H9 (cell line): Measurements from ENCODE around the gene XNDC1N. TPM values are rescaled to one million over a fixed set of nuclear protein-coding genes. Genes with fewer than 3 reads are reported as not detected.

ENCODE experiments used
- DNase-seq: peaks from one replicate; pipeline ENCODE4 v3.0.0-alpha.2; 2017
- H2AFZ ChIP-seq: one replicate; pipeline ENCODE4 v1.6.1; 2013; ENCODE audit warnings: mild to moderate bottlenecking, low read length, control low read depth, moderate library complexity
- H2AK5ac ChIP-seq: 2 replicates; pipeline ENCODE4 v1.6.1; 2013; ENCODE audit warnings: low read length, control low read depth, mixed read lengths; ENCODE audit not compliant: insufficient read length
- H2BK120ac ChIP-seq: one replicate; pipeline ENCODE4 v1.6.1; 2013; ENCODE audit warnings: low read depth, mild to moderate bottlenecking, low read length, control low read depth, inconsistent platforms; ENCODE audit not compliant: poor library complexity, severe bottlenecking
- H2BK12ac ChIP-seq: 2 replicates; pipeline ENCODE4 v1.6.1; 2013; ENCODE audit warnings: low read length, control low read depth, mixed read lengths, low read depth; ENCODE audit not compliant: insufficient read length
- H2BK15ac ChIP-seq: 2 replicates; pipeline ENCODE4 v1.6.1; 2013; ENCODE audit warnings: low read depth, low read length, control low read depth
- H2BK20ac ChIP-seq: one replicate; pipeline ENCODE4 v1.6.1; 2013; ENCODE audit warnings: low read depth, mild to moderate bottlenecking, low read length, control low read depth, inconsistent platforms; ENCODE audit not compliant: poor library complexity, severe bottlenecking
- H2BK5ac ChIP-seq: 2 replicates; pipeline ENCODE4 v1.6.1; 2013; ENCODE audit warnings: low read length, control low read depth, mixed read lengths; ENCODE audit not compliant: insufficient read length
- H3K14ac ChIP-seq: 2 replicates; pipeline ENCODE4 v1.6.1; 2013; ENCODE audit warnings: low read length, control low read depth; ENCODE audit not compliant: insufficient read depth
- H3K18ac ChIP-seq: 2 replicates; pipeline ENCODE4 v1.6.1; 2013; ENCODE audit warnings: low read depth, mild to moderate bottlenecking, mixed read lengths, low read length, control low read depth; ENCODE audit not compliant: insufficient read length
- H3K23ac ChIP-seq: 2 replicates; pipeline ENCODE4 v1.6.1; 2013; ENCODE audit warnings: low read length, control low read depth, mixed read lengths, low read depth; ENCODE audit not compliant: insufficient read length
- H3K23me2 ChIP-seq: 2 replicates; pipeline ENCODE4 v1.6.1; 2013; ENCODE audit warnings: low read depth, mild to moderate bottlenecking, mixed read lengths, low read length, control low read depth; ENCODE audit not compliant: insufficient read length, poor library complexity, severe bottlenecking
- H3K27ac ChIP-seq: 2 replicates; pipeline ENCODE4 v1.5.1; 2013; ENCODE audit warnings: low read length, control low read depth, mixed read lengths, low read depth; ENCODE audit not compliant: insufficient read length
- H3K27me3 ChIP-seq: 2 replicates; pipeline ENCODE4 v1.6.1; 2013; ENCODE audit warnings: low read length, control low read depth, inconsistent platforms; ENCODE audit not compliant: insufficient read depth
- H3K4ac ChIP-seq: 2 replicates; pipeline ENCODE4 v1.6.1; 2013; ENCODE audit warnings: low read depth, mild to moderate bottlenecking, control low read depth, inconsistent platforms, low read length, moderate library complexity
- H3K4me1 ChIP-seq: 2 replicates; pipeline ENCODE4 v1.6.1; 2013; ENCODE audit warnings: low read length, control low read depth, inconsistent platforms; ENCODE audit not compliant: insufficient read depth
- H3K4me2 ChIP-seq: 2 replicates; pipeline ENCODE4 v1.6.1; 2013; ENCODE audit warnings: low read length, control low read depth, mixed read lengths; ENCODE audit not compliant: insufficient read length, insufficient read depth
- H3K56ac ChIP-seq: 2 replicates; pipeline ENCODE4 v1.6.1; 2013; ENCODE audit warnings: low read depth, mild to moderate bottlenecking, mixed read lengths, low read length, control low read depth; ENCODE audit not compliant: insufficient read length
- H3K79me1 ChIP-seq: 2 replicates; pipeline ENCODE4 v1.6.1; 2013; ENCODE audit warnings: low read depth, mild to moderate bottlenecking, moderate library complexity, low read length, control low read depth, inconsistent platforms; ENCODE audit not compliant: insufficient read depth, poor library complexity, severe bottlenecking
- H3K79me2 ChIP-seq: 2 replicates; pipeline ENCODE4 v1.6.1; 2013; ENCODE audit warnings: low read length, control low read depth, inconsistent platforms; ENCODE audit not compliant: insufficient read depth
- H3K9ac ChIP-seq: 2 replicates; pipeline ENCODE4 v1.6.1; 2013; ENCODE audit warnings: low read length, control low read depth, mixed read lengths; ENCODE audit not compliant: insufficient read length; ENCODE audit errors: extremely low read depth
- H3K9me3 ChIP-seq: one replicate; pipeline ENCODE4 v1.6.1; 2013; ENCODE audit warnings: low read depth, low read length, inconsistent platforms; ENCODE audit not compliant: control insufficient read depth
- H3T11ph ChIP-seq: one replicate; pipeline ENCODE4 v1.6.1; 2013; ENCODE audit warnings: mild to moderate bottlenecking, low read length, control low read depth, inconsistent platforms
- H4K20me1 ChIP-seq: one replicate; pipeline ENCODE4 v1.6.1; 2013; ENCODE audit not compliant: control insufficient read depth, insufficient read length, insufficient read depth
- H4K5ac ChIP-seq: 2 replicates; pipeline ENCODE4 v1.6.1; 2013; ENCODE audit warnings: low read depth, mild to moderate bottlenecking, mixed read lengths, low read length, control low read depth; ENCODE audit not compliant: insufficient read length
- H4K8ac ChIP-seq: replicated peaks from 2 replicates; pipeline ENCODE4 v1.6.1; 2013; ENCODE audit warnings: low read length, control low read depth, mixed read lengths, low read depth; ENCODE audit not compliant: insufficient read length
- H4K91ac ChIP-seq: 2 replicates; pipeline ENCODE4 v1.6.1; 2013; ENCODE audit warnings: low read depth, mild to moderate bottlenecking, moderate library complexity, mixed read lengths, low read length, control low read depth; ENCODE audit not compliant: insufficient read length
- H3K27ac Mint-ChIP-seq, 3 experiments: 2 replicates in 2 of 3; 3 replicates in 1 of 3; pipeline ENCODE4 v1.8.0; 2020 to 2021; ENCODE audit warnings: mixed read lengths in 3 of 3, mild to moderate bottlenecking in 1 of 3, moderate library complexity in 1 of 3
- H3K27me3 Mint-ChIP-seq: 2 replicates; pipeline ENCODE4 v1.8.0; 2021; ENCODE audit warnings: low read depth, mild to moderate bottlenecking, moderate library complexity, mixed read lengths
- H3K36me3 Mint-ChIP-seq, 3 experiments: 2 replicates in 2 of 3; 3 replicates in 1 of 3; pipeline ENCODE4 v1.8.0; 2020 to 2021; ENCODE audit warnings: low read depth in 3 of 3, mixed read lengths in 3 of 3; ENCODE audit not compliant: insufficient read depth in 1 of 3
- H3K4me1 Mint-ChIP-seq, 2 experiments: 2 replicates each; pipeline ENCODE4 v1.8.0; 2020; ENCODE audit warnings: mixed read lengths in 2 of 2
- H3K4me3 Mint-ChIP-seq, 2 experiments: 2 replicates in 1 of 2; 3 replicates in 1 of 2; pipeline ENCODE4 v1.8.0; 2020 to 2021; ENCODE audit warnings: mild to moderate bottlenecking in 2 of 2, mixed read lengths in 2 of 2, moderate library complexity in 1 of 2
- H3K9me3 Mint-ChIP-seq, 2 experiments: 2 replicates in 1 of 2; 3 replicates in 1 of 2; pipeline ENCODE4 v1.8.0; 2020; ENCODE audit warnings: mild to moderate bottlenecking in 2 of 2, mixed read lengths in 2 of 2, moderate library complexity in 1 of 2
- CTCF ChIP-seq: fragments of 200-600 bp; sonication (generic); conservative IDR thresholded peaks from 3 replicates; pipeline ENCODE4 v1.8.0; 2021; ENCODE audit warnings: antibody characterized with exemption, mild to moderate bottlenecking
- WGBS: extraction: QIAGEN DNeasy Blood & Tissue Kit; methylation state at CpG from one replicate; pipeline ENCODE4 v1.1.7; 2013; ENCODE audit warnings: missing lambda C conversion rate, low lambda C conversion rate, mixed read lengths; ENCODE audit not compliant: insufficient read length; ENCODE audit errors: extremely low coverage; 5-methylcytosine and 5-hydroxymethylcytosine counted together
- total RNA-seq: library from RNA; stranded (reverse); gene quantifications from 2 replicates; pipeline ENCODE4 v1.2.1, GENCODE V29; 2021

Gene XNDC1N
- total RNA-seq, 1 experiment from 2014 or later = 11.0 TPM

- H3K4me1 Mint-ChIP-seq = no peaks in the 10 kb centered on the region
- Histone ChIP-seq H3K4ac (no peak overlapping the region), H3K23me2 (no peaks in the 10 kb centered on the region), H3K14ac (no peak overlapping the region), H3K4me1 (no peaks in the 10 kb centered on the region), H4K8ac (no peak overlapping the region), H3K9ac (no peak overlapping the region), H3K79me1 (no peaks in the 10 kb centered on the region), H2BK120ac (no peak overlapping the region), H3K9me3 (no peaks in the 10 kb centered on the region), H4K91ac (no peak overlapping the region), H2BK12ac (no peak overlapping the region), H4K5ac (no peak overlapping the region), H4K20me1 (no peaks in the 10 kb centered on the region), H3K79me2 (no peaks in the 10 kb centered on the region), H2BK20ac (no peak overlapping the region), H2BK15ac (no peak overlapping the region), H3K56ac (no peak overlapping the region), H2BK5ac (no peak overlapping the region), H3T11ph (no peak overlapping the region), H2AK5ac (no peak overlapping the region), H2AFZ (no peak overlapping the region), H3K4me2 (no peak overlapping the region), H3K23ac (no peak overlapping the region), H3K27me3 (no peaks in the 10 kb centered on the region), H3K18ac (no peak overlapping the region), H3K27ac (no peak overlapping the region)
- no peak for DNase-seq
- H3K36me3 Mint-ChIP-seq = peaks cover 15 to 41% (median 27%) of the 10 kb centered on the region in 3 experiments
- H3K27me3 Mint-ChIP-seq = no peaks in the 10 kb centered on the region
- H3K4me3 Mint-ChIP-seq = no peak overlapping the region
- TF ChIP-seq CTCF = no peak
- H3K9me3 Mint-ChIP-seq = no peaks in the 10 kb centered on the region
- no CpG with 5 or more reads among the region's 4 CpGs for whole genome bisulfite sequencing
- H3K27ac Mint-ChIP-seq = no peak overlapping the region
These were observed 36.2 kb upstream of the XNDC1N start for GRCh38 chr11:71964641-71965040.
